H7 (cell line): ENCODE results near the gene RTP1. TPM values are rescaled to one million over a fixed set of nuclear protein-coding genes. Genes with fewer than 3 reads are reported as not detected.
"Not testable (repeated sequence)": the region's sequence is repeated elsewhere in the genome, so short reads cannot be mapped to it uniquely, and the experiment has no call there.

Source experiments
- DNase-seq: peaks from one replicate; pipeline ENCODE4 v3.0.0; 2012
- H3K27me3 ChIP-seq: 2 replicates; pipeline ENCODE4 v1.6.0; 2011; ENCODE audit warnings: mild to moderate bottlenecking, low read length; ENCODE audit not compliant: control insufficient read depth, insufficient read depth
- H3K36me3 ChIP-seq: replicated peaks from 2 replicates; pipeline ENCODE4 v1.5.1; 2011; ENCODE audit warnings: low read length; ENCODE audit not compliant: control insufficient read depth, insufficient read depth
- H3K4me3 ChIP-seq: 2 replicates; pipeline ENCODE4 v1.5.1; 2011; ENCODE audit warnings: low read depth, mild to moderate bottlenecking, control low read depth, low read length, moderate library complexity; ENCODE audit not compliant: insufficient read depth
- total RNA-seq: library from RNA; depleted of rRNA; stranded (reverse); fragments of >200 nt; shearing (Covaris generic); gene quantifications from 2 replicates; pipeline ENCODE4 v1.2.3, GENCODE V29; 2014

Gene RTP1
- total RNA-seq, 1 experiment from 2014 or later = 5.3 TPM

DNA sequence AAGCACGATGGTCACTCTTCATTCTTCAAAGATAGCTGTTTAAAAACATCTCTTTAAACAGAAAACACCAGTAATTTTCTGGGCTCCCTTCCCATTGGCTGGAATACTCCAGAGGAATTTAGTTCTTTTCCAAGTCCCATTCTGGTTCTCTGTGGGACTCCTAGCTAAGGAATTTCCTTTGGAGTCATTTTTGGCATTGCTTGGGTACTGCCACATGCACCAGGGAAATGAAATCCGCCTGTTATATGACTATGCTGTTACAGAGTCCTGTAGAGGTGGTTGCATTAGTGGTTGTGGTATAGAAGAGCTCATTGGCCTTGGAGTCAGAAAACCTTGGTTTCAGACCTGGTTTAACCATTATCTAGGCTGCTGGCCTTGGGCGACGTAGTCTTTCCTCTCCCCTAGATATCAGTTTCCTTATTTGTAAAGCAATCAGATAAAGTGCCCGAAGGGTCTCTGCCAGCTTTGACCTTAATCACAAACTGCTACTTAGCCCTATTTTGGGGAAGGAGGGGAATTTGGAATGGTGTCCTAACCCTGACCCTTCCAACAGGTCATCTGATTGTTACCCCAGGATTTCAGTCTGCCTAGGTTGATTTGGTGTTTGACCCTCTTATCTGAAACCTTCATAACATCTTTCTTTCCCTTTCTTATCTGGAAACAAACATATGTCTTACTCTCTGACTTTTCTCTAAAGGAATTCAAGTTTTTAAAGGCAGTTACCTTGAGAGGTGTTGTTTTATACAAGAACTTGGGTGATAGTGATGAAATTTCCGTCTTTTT, 13.4 kb downstream of the RTP1 start:
- H3K4me3 ChIP-seq = no peak overlapping the region
- peak; percentile 52 for DNase-seq

DNA sequence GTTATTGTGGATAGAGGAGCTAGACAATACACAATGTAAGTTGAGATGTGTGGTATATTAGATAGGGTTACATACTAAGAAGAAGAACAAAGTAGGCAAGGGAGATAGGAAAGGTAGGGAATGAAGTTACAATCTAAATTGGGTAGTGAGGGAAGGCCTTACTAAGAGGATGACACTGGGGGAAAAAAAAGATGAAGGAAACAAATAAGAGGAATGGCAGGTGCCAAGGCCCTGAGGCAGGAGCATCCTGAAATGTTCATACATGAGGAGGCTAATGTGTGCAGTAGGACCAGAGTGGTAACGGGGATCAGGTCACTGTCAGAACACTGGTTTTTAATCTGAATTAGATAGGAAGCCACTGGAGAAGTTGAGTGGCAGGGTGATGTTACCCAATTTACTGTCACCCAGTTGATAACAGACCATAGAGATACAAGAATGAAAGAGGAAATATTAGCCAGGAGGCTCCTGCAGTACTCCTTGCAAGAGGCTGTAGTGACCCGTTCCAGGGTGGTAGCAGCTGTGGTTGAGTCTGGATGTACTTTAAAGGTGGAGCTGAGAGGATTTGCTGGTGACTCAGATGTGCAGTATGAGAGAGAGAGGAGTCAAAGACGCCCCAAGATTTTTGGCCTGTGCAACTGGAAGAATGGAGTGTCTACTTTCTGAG, 14.4 kb downstream of the RTP1 start:
- no peak for DNase-seq
- Histone ChIP-seq H3K27me3 (no peaks in the 10 kb centered on the region), H3K4me3 (no peak overlapping the region), H3K36me3 (no peaks in the 10 kb centered on the region; the same call in 1 of the 2 replicates)

More for the DNA sequence above, 13.4 kb downstream of the RTP1 start:
- no peaks in the 10 kb centered on the region; the same call in 1 of the 2 replicates for H3K36me3 ChIP-seq
- no peaks in the 10 kb centered on the region for H3K27me3 ChIP-seq

DNA sequence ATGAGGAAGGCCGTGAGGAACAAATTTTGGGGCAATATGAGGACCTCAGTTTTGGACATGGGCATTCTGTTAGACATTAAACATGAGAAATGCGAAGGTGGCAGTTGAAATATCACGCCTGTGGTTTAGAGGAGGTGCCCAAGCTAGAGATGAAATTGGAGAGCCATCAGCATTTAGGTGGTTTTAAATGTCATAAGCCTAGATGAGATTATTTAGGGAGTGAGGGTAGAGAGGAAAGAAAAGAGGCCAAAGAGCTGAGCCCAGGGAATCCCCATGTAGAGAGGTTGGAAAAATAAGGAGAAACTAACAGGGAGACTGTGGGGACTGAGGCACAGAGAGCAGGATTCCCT, 14.9 kb downstream of the RTP1 start:
- H3K36me3 ChIP-seq = no peaks in the 10 kb centered on the region
- no peak for DNase-seq
- H3K27me3 ChIP-seq = no peaks in the 10 kb centered on the region
- no peak overlapping the region for H3K4me3 ChIP-seq

DNA sequence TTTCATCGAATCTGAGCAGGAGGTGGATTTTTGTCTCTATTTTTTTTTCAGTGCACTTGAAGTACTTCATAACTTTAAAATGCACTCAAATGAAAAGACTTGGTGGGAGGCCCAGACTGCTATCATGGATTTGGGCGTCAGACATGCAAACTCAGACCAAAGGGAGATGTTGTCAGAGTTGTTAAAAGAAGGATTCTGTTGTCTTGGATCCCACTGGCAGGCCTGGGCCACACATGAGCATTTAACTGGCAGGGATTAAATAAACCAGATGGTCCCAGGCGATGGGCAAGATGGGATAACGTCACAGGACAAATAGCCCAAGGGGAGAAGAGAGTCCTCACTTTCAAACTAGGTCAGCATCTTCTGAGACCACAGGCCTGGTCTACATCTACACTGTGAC, 15.4 kb downstream of the RTP1 start:
- H3K27me3 ChIP-seq = no peaks in the 10 kb centered on the region
- DNase-seq = no peak
- no peaks in the 10 kb centered on the region for H3K36me3 ChIP-seq
- H3K4me3 ChIP-seq = no peak overlapping the region

DNA sequence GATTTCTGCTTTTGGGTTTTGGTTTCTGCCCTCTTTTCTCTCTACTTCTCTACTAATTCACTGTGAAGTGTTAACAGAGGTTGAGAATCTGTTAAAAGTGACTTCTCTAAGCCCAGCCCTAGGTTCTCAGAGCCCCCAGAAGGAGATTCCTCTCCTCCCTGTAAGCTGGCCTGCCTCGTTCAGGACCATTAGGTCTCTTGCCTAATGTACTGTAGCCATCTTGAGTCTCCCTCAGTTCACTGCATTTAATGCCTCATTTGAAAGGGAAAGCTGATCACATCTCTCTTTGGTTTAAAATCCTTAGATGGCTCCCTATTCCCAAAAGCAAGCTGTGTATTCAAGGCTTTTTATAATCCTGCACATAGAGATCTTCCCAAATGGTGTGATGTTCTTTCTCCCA, 16.3 kb downstream of the RTP1 start:
- H3K4me3 ChIP-seq = no peak overlapping the region
- no peaks in the 10 kb centered on the region for H3K27me3 ChIP-seq
- no peaks in the 10 kb centered on the region for H3K36me3 ChIP-seq
- DNase-seq = no peak

DNA sequence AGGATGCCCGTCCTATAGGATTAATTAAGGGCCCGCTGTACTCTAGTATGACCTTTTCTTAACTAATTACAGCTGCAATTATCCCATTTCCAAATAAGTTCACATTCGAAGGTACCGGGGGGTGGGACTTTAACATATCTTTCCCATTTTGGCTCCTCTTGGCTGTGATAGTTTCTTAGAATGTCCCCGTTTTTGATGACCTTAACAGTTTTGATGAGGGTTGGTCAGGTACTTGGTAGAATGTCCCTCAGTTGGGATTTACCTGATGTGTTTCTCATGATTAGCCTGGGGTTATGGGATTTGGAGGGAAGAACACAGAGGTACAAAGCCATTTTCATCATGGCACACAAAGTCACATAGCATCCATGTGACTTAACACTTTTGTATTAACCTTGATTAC, 18.2 kb downstream of the RTP1 start:
- no peaks in the 10 kb centered on the region for H3K27me3 ChIP-seq
- no peak overlapping the region for H3K4me3 ChIP-seq
- no peak for DNase-seq
- H3K36me3 ChIP-seq = no peaks in the 10 kb centered on the region

DNA sequence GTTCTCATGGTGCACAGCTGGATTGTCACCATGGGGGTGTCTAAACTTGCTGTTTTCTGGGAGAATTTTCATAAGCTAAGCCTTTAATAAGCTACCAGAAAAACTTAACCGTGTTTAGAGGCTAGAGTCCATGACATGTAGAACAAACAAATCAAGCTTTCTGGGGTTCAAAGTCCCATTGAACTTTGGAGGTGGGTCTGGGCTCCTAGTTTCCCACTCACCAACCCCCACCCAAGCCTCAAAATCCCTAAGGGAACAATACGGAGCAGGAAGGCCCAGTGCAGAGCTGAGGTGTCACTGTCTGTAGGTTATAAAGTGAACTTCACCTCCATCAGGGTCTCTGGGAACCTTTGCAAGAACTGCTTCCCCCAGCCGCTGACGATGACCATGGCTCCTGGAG, 25.5 kb downstream of the RTP1 start:
- Histone ChIP-seq H3K4me3 (no peak overlapping the region), H3K27me3 (no peaks in the 10 kb centered on the region), H3K36me3 (no peaks in the 10 kb centered on the region)
- no peak for DNase-seq

DNA sequence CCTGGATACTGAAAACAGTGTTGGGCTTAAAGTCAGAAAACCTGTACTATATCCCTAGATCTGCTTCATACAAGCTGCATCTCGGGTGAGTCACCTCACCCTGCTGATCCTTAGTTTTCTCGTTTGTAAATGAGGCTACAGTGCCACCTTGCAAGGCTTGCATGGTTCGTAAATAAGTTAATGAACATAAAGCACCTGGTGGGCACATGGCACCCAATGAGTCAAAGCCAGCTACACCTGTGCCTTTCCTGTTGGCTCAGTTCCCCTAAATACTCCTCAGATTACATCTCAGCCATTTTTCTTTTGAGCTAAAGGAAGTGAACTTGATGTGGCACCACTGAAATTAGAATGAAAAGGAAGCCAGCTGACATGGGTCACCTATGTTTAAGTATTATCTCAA, 26.5 kb downstream of the RTP1 start:
- Histone ChIP-seq H3K4me3 (no peak overlapping the region), H3K27me3 (no peaks in the 10 kb centered on the region), H3K36me3 (no peaks in the 10 kb centered on the region)
- no peak for DNase-seq

DNA sequence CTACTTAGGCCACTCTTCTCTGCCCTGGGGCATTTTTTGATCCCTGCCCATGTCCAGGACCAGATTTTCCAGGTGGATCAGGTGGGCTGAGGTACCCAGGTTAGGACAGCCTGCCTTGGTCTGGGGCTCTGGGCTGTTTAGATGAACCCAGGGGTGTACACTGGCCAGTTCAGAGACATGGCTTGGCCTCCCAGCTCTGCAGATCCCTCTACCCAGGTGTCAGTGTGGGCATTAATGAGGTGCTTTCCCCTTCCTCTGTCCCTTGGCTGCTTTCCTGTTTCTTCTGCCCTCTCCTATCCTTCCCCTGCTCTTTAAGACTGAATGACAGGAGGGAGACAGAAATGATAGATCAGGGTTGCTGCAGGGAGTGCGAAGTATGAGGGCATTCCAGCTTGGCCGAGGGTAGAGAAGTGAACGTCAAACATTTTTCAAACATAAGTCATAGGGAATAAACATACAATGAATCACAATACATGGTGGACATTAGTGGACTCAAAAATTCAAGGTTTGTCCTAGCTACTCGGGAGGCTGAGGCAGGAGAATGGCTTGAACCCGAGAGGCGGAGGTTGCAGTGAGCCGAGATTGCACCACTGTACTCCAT, 30.5 kb downstream of the RTP1 start:
- H3K4me3 ChIP-seq = no peak overlapping the region
- H3K36me3 ChIP-seq = no peaks in the 10 kb centered on the region
- no peak for DNase-seq
- H3K27me3 ChIP-seq = no peaks in the 10 kb centered on the region

DNA sequence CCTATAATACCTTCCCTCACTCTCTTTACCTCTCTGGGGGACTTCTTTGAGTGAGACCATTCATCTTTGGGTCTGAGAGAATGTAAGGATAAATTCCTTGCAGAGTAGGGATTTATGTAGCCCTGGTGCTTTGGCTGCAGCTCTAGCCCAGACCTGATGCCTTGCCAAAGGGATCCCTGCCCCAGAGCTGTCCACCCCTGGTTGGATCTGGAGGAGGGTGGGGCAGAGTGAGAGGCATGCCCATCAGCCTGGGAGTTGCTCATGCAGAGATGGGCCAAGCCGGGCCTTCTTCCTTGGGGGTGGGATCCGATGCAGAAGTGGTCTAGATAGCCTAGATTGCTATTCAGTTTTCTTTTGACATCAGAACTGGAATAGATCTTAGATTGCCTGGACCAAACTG, 31.5 kb downstream of the RTP1 start:
- DNase-seq = no peak
- no peaks in the 10 kb centered on the region for H3K27me3 ChIP-seq

DNA sequence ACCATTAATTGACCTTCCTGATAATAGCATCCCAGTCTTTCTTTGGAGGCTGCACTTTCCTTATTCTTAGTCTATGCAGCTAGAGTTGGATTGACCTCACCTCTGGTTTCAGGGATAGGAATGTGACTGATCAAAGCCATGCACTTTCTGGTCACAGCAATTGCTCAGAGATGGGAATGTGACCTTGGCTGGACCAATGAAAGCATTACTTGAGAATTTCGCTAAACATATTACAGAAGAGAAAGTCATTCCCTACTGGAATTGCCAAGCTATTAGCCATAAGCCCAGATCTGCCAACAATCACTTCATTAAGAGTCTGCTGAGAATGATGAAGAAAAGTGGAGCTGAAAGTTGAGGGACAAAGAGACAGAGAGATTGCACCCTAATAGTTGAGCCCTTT, 32.7 kb downstream of the RTP1 start:
- no peak for DNase-seq
- Histone ChIP-seq H3K4me3 (no peak overlapping the region), H3K36me3 (no peaks in the 10 kb centered on the region), H3K27me3 (no peaks in the 10 kb centered on the region)

More for the DNA sequence above, 31.5 kb downstream of the RTP1 start:
- H3K4me3 ChIP-seq = no peak overlapping the region
- H3K36me3 ChIP-seq = no peaks in the 10 kb centered on the region

DNA sequence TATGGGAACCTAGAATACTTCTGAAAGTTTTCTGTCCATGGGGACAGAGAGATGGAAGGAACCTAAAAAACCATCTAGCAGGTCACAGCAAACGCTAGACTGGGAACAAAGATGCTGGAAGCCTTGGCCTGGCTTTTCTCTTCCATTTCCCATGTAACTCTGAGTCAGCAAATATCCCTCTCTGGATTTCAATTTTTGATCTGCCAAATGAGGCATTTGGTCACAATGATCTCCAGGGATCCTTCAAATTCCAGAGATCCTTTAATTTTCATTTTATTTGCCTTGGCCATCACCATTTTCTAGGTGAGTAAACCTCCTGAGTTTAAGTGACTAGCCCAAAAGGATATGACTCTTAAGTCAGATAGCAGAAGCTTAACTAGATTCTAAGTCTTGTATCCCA, 39.7 kb downstream of the RTP1 start:
- DNase-seq = no peak
- Histone ChIP-seq H3K4me3 (no peak overlapping the region), H3K27me3 (no peaks in the 10 kb centered on the region), H3K36me3 (no peaks in the 10 kb centered on the region)

DNA sequence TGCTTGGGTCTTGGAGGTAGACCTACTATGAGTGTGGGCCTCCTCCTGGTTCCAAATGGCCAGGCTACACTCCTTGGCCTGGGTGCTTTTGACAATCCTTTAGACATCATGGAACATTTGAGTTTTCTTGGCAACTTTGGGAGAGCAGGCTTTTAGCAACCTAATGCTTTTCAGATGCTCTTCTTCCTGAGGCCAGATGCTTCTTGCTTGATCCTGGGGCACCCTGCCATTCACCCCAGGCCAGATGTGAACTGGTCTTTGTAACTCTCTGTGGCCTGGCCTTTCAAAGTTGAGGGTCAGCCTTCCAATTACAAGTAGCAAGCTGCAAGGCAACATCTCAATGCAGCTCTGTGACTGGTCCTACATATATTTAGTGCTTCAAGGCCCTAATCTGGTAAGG, 40.5 kb downstream of the RTP1 start:
- DNase-seq = no peak
- no peak overlapping the region for H3K4me3 ChIP-seq
- H3K27me3 ChIP-seq = no peaks in the 10 kb centered on the region
- no peaks in the 10 kb centered on the region for H3K36me3 ChIP-seq

DNA sequence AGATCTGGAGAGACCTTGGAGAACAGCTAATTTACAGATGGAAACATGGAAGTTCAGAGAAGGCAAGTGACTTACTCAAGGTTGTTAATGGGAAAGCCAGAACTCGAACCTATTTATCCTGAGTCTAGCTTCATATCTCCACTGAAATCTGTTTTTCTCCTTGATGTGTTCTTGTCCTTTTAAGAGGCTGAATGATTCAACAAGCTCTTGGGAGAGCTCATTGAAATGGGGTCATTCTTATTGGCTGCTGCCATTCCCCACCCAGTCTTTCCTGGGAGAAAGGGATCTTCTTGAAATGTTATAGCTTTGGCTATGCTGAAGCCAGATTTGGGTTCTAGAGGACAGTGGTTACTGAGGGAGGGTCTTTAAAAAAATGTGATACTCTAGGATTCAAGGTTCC, 41.0 kb downstream of the RTP1 start:
- H3K27me3 ChIP-seq = no peaks in the 10 kb centered on the region
- DNase-seq = no peak
- H3K4me3 ChIP-seq = no peak overlapping the region
- H3K36me3 ChIP-seq = no peaks in the 10 kb centered on the region

DNA sequence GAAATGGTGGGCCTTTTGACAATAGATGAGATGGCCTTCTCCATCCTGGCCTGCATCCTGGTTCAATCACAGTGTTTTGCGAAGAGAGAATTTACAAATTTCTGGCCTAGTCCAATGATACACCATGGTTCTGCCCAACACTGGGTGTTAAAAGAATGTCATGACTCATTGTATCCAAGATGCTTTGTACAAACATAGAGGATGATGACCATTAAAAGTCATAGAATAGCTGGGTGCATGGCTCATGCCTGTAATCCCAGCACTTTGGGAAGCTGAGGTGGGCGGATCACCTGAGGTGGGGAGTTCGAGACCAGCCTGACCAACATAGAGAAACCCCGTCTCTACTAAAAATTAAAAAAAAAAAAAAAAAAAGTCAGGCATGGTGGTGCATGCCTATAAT, 41.5 kb downstream of the RTP1 start:
- not testable (repeated sequence) for DNase-seq, H3K4me3 ChIP-seq, H3K36me3 ChIP-seq, H3K27me3 ChIP-seq
